ENCODE results near the gene PSTPIP1.

DNA sequence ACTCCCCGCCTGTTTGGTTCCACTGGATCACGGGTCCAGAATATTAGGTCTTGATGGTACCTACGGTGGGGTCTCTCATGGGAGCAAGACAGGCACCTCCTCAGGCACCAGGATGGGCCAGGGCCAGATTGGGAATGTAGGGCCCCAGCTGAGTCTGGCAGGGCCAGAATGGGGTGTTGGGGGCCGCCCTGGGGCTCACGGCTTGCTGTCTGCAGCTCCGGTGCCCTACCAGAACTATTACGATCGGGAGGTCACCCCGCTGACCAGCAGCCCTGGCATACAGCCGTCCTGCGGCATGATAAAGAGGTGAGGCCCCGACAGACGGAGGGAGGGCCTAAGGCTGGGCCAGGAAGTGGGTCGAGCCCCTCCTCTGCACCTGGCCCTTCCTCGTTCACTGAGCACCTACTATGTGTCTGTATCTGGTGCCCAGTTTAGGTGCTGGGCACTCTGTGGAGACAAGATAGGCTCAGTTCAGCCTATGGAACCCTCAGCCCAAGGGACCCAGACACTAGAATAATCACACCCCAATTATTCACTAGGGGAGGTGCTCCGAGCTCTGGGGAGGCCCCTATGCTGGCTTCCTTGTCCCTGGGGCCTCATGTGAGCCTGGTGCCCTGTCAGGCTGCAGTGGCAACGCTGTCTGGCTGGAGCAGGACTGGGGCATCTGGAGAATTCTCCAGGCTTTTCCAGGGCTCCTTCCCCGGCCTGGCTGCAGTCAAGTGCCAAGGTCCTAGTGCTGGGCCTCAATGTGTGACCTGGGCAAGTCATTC is 37.9 kb downstream of the PSTPIP1 start:
- TF ChIP-seq, protein P1, sequence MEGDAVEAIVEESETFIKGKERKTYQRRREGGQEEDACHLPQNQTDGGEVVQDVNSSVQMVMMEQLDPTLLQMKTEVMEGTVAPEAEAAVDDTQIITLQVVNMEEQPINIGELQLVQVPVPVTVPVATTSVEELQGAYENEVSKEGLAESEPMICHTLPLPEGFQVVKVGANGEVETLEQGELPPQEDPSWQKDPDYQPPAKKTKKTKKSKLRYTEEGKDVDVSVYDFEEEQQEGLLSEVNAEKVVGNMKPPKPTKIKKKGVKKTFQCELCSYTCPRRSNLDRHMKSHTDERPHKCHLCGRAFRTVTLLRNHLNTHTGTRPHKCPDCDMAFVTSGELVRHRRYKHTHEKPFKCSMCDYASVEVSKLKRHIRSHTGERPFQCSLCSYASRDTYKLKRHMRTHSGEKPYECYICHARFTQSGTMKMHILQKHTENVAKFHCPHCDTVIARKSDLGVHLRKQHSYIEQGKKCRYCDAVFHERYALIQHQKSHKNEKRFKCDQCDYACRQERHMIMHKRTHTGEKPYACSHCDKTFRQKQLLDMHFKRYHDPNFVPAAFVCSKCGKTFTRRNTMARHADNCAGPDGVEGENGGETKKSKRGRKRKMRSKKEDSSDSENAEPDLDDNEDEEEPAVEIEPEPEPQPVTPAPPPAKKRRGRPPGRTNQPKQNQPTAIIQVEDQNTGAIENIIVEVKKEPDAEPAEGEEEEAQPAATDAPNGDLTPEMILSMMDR (conservative IDR thresholded peaks at IDR 0.05; ENCODE audit: low read depth, low read length), result no peak
- no peak for TF ChIP-seq POLR2A (IDR thresholded peaks at IDR 0.05; ENCODE audit: low read depth, low read length)
- no peak for TF ChIP-seq RAD21 (IDR thresholded peaks at IDR 0.05; ENCODE audit: low read length)
- TF ChIP-seq, protein P2, sequence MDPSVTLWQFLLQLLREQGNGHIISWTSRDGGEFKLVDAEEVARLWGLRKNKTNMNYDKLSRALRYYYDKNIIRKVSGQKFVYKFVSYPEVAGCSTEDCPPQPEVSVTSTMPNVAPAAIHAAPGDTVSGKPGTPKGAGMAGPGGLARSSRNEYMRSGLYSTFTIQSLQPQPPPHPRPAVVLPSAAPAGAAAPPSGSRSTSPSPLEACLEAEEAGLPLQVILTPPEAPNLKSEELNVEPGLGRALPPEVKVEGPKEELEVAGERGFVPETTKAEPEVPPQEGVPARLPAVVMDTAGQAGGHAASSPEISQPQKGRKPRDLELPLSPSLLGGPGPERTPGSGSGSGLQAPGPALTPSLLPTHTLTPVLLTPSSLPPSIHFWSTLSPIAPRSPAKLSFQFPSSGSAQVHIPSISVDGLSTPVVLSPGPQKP (IDR thresholded peaks at IDR 0.05; ENCODE audit: borderline replicate concordance, low read depth, low read length), result no peak
- TF ChIP-seq, protein P3, sequence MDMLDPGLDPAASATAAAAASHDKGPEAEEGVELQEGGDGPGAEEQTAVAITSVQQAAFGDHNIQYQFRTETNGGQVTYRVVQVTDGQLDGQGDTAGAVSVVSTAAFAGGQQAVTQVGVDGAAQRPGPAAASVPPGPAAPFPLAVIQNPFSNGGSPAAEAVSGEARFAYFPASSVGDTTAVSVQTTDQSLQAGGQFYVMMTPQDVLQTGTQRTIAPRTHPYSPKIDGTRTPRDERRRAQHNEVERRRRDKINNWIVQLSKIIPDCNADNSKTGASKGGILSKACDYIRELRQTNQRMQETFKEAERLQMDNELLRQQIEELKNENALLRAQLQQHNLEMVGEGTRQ (IDR thresholded peaks at IDR 0.05; ENCODE audit: low read depth, low read length), result no peak
- TF ChIP-seq BHLHE40 (IDR thresholded peaks at IDR 0.05; ENCODE audit: low read depth, low read length), result no peak
- TF ChIP-seq RCOR1 (IDR thresholded peaks at IDR 0.05; ENCODE audit: insufficient replicate concordance, low read length), result no peak
- no peak for TF ChIP-seq MAZ (IDR thresholded peaks at IDR 0.05; ENCODE audit: borderline replicate concordance, low read depth, low read length)
- TF ChIP-seq NFE2L2 (IDR thresholded peaks at IDR 0.05; ENCODE audit: low read depth, low read length), result no peak
- TF ChIP-seq SMC3 (IDR thresholded peaks at IDR 0.05; ENCODE audit: low read depth, low read length), result no peak
- TF ChIP-seq MAFK (IDR thresholded peaks at IDR 0.05; ENCODE audit: low read depth, low read length), result no peak
- no peak for TF ChIP-seq RFX5 (IDR thresholded peaks at IDR 0.05; ENCODE audit: low read depth, low read length)
